Dendritic cell treated with granulocyte-macrophage colony-stimulating factor and Interleukin-4, amounts not matched to agents 40 ng/mL and 50 ng/mL, for 4 days (primary cell): ENCODE data around the gene MDH1B.
"Not testable (repeated sequence)": the region's sequence is repeated elsewhere in the genome, so short reads cannot be mapped to it uniquely, and the experiment has no call there.

Source experiments
- H3K27ac Mint-ChIP-seq: one replicate; pipeline ENCODE4 v1.8.0; 2022; ENCODE audit warnings: mild to moderate bottlenecking, mixed read lengths
- H3K27me3 Mint-ChIP-seq: one replicate; pipeline ENCODE4 v1.8.0; 2022; ENCODE audit warnings: mild to moderate bottlenecking, mixed read lengths
- H3K36me3 Mint-ChIP-seq: one replicate; pipeline ENCODE4 v1.8.0; 2022; ENCODE audit warnings: low read depth, mixed read lengths
- H3K4me1 Mint-ChIP-seq: one replicate; pipeline ENCODE4 v1.8.0; 2022; ENCODE audit warnings: low read depth, mixed read lengths
- H3K4me3 Mint-ChIP-seq: one replicate; pipeline ENCODE4 v1.8.0; 2022; ENCODE audit warnings: mild to moderate bottlenecking, moderate library complexity, mixed read lengths
- H3K9me3 Mint-ChIP-seq: one replicate; pipeline ENCODE4 v1.8.0; 2022; ENCODE audit warnings: mixed read lengths
- intact Hi-C: fragments of 100-400 bp; cut with micrococcal nuclease; formaldehyde crosslinking; loops from one replicate; pipeline ENCODE4 v1.15.0; 2022

The MDH1B gene

DNA sequence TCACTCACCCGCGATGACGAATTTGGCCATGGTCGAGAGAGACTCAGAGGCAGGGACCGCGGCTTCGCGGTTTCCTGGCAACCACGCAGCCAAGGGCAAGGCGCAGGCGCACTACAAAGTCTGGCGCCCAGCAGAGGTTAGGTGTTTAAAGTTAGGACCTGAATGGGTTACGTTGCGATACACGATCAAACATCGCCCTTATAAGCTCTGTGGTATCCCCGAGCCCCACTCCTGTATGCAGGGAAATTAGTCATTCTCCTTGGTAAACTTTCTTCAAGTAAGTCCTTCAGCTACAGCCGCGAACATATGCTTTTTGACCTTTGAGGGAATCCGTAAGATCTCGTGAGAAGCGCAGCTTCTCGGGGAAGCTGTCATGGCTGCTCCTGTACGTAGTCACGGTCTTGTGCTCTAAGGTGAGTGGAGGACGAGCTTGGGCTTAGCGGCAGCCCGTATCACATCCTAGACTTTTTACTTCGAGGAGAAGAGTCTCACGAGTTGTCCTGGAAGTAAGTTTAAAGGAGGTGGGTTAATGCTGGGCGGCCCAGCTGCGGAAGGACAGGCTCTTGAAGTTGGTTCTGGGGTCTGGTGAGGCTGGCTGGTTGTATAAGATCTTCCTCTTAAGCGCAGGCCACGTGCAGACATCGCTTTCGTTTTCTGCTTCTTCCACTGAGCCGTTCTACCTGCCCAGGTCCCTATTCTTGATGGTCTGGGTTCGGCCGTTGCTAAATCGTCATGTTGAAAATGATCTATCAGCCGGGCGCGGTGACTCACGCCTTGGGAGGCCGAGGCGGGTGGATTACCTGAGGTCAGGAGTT, at the start of gene MDH1B, which contains the start of gene FASTKD2:
Gene MDH1B, minus strand, starts transcription at position 87 of the 815 bp plus-strand sequence. Its CDS starts 57 bp downstream, at position 30.
Gene FASTKD2, plus strand, starts transcription at position 365 of the 815 bp plus-strand sequence. CDS start 1,088 bp downstream, outside the sequence.
- H3K9me3 Mint-ChIP-seq, result no peaks in the 10 kb centered on the region
- peak within 1 kb of the TSS; percentile 87 for H3K27ac Mint-ChIP-seq
- intact Hi-C loops, result no loop called here
- peaks cover 29% of the 10 kb centered on the region for H3K36me3 Mint-ChIP-seq
- H3K4me1 Mint-ChIP-seq, result peaks cover 22% of the 10 kb centered on the region
- H3K27me3 Mint-ChIP-seq, result peaks cover 3% of the 10 kb centered on the region
- peak within 1 kb of the TSS; percentile 85 for H3K4me3 Mint-ChIP-seq

DNA sequence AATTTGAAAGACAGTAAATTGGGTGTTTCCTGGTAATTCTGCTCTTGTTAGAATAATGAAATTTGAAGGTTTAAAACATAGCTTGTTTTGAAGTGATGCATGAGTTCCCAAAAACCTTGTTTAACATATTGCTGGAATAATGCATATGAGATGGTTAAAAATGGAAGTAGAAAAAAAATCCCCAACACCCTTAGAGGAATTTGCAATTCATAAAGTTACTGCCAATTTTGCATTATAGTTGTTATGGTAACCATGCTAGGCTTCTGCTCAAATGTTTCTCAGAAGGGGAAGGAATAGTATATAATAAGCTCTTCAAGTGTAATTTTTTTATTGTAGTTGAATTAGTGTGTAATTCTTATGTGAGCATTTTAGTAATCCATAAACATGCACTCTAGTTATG, 49.4 kb upstream of the MDH1B start:
- Mint-ChIP-seq H3K4me1 (peaks cover under 1% of the 10 kb centered on the region), H3K9me3 (no peaks in the 10 kb centered on the region), H3K36me3 (no peaks in the 10 kb centered on the region), H3K4me3 (no peak overlapping the region), H3K27ac (no peak overlapping the region), H3K27me3 (no peaks in the 10 kb centered on the region)
- intact Hi-C loops, result no loop called here

DNA sequence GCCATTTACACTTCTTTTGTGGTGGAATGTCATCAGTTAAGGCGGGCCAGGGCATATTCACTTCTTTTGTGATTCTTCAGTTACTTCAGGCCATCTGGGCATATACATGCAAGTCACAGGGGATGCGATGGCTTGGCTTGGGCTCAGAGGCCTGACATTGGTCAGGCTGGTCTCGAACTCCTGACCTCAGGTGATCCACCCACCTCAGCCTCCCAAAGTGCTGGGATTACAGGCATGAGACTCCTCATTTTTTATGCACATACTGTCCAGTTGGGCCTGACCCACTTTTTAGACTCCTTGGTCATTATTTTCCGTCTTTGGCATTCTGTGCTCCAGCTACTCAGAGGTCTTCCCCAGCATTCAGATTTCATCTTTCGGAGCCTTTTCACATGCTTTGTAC, 47.3 kb upstream of the MDH1B start:
- H3K9me3 Mint-ChIP-seq, H3K27ac Mint-ChIP-seq, H3K36me3 Mint-ChIP-seq, H3K27me3 Mint-ChIP-seq, intact Hi-C loops, H3K4me3 Mint-ChIP-seq: not testable (repeated sequence)
- H3K4me1 Mint-ChIP-seq, result peaks cover 13% of the 10 kb centered on the region

GRCh38 chr2:206807624-206808023, 42.5 kb upstream of the MDH1B start:
- not testable (repeated sequence) for H3K4me3 Mint-ChIP-seq, H3K27me3 Mint-ChIP-seq, H3K27ac Mint-ChIP-seq, H3K9me3 Mint-ChIP-seq, H3K36me3 Mint-ChIP-seq
- intact Hi-C loops, result loop anchor here (10.0 kb wide), 1 partner anchor 177 kb away; no protein-coding TSS in a partner anchor
- H3K4me1 Mint-ChIP-seq, result peaks cover 13% of the 10 kb centered on the region

- no peaks in the 10 kb centered on the region for H3K27me3 Mint-ChIP-seq
- H3K4me1 Mint-ChIP-seq, result peaks cover 13% of the 10 kb centered on the region
- intact Hi-C loops, result loop anchor here (10.0 kb wide), 1 partner anchor 179 kb away; no protein-coding TSS in a partner anchor
- no peak overlapping the region for H3K27ac Mint-ChIP-seq
- no peak overlapping the region for H3K4me3 Mint-ChIP-seq
- no peaks in the 10 kb centered on the region for H3K36me3 Mint-ChIP-seq
- H3K9me3 Mint-ChIP-seq, result no peaks in the 10 kb centered on the region
These were observed 40.9 kb upstream of the MDH1B start for GRCh38 chr2:206805887-206806607.

- Mint-ChIP-seq H3K36me3 (no peaks in the 10 kb centered on the region), H3K27ac (no peak overlapping the region)
These were observed 39.2 kb upstream of the MDH1B start for GRCh38 chr2:206804326-206804725.

GRCh38 chr2:206802654-206803514, 37.8 kb upstream of the MDH1B start:
- Mint-ChIP-seq H3K36me3 (no peaks in the 10 kb centered on the region), H3K4me1 (peaks cover 23% of the 10 kb centered on the region), H3K9me3 (no peaks in the 10 kb centered on the region), H3K27me3 (no peaks in the 10 kb centered on the region), H3K4me3 (no peak overlapping the region), H3K27ac (no peak overlapping the region)
- intact Hi-C loops, result loop anchor here (10.0 kb wide), 1 partner anchor 182 kb away; no protein-coding TSS in a partner anchor

More at GRCh38 chr2:206804326-206804725, 39.2 kb upstream of the MDH1B start:
- Mint-ChIP-seq H3K4me1 (peaks cover 24% of the 10 kb centered on the region), H3K27me3 (no peaks in the 10 kb centered on the region), H3K4me3 (no peak overlapping the region), H3K9me3 (no peaks in the 10 kb centered on the region)
- intact Hi-C loops, result loop anchor here (10.0 kb wide), 1 partner anchor 180 kb away; no protein-coding TSS in a partner anchor

GRCh38 chr2:206801418-206802189, 36.5 kb upstream of the MDH1B start:
- H3K36me3 Mint-ChIP-seq, result no peaks in the 10 kb centered on the region
- intact Hi-C loops, result loop anchor here (10.0 kb wide), 1 partner anchor 183 kb away; no protein-coding TSS in a partner anchor
- no peak overlapping the region for H3K4me3 Mint-ChIP-seq
- H3K27ac Mint-ChIP-seq, result no peak overlapping the region
- H3K4me1 Mint-ChIP-seq, result peaks cover 29% of the 10 kb centered on the region
- H3K27me3 Mint-ChIP-seq, result no peaks in the 10 kb centered on the region
- no peaks in the 10 kb centered on the region for H3K9me3 Mint-ChIP-seq

DNA sequence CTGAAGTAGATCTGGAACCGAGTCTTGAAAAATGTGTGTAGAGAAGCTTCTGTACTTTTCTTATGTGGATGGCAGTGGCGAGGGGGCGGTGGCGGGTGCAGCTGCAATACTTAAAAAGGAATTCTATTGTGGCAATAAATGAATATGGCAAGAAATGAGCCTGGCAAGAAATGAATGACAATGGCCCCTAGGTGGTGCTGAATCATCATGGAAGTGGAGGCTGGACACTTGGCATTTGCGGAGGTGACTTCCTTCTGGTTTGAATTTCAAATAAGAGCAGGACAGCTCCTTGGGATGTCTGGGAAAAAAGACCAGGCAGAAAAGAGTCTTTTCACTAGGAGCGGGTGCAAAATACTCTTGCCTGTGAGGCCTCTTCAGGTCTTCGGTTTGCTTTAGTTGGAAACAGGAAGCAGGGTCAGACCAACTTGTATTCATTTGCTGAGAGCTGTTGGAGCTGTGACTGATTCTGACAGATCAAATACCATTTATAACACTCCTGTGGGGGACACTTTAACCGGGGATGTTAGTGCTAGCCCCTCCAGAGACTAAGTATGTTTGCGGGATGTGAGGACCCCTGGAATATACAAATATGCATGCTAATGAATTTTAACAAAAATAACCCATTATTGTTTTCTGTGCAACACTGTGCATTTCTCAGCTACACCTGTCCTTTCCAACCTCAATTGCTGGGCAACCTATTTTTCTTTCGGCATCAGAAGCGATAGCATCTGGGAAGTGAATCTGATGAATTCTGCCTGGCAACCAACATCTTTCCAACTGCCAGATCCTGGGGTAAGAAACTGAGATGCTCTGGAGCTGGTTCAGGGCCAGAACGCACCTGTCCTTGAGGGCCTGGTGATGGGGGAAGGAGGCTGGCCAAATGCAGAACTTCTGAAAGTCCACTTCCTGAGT, 35.6 kb upstream of the MDH1B start:
- H3K9me3 Mint-ChIP-seq, result no peaks in the 10 kb centered on the region
- H3K36me3 Mint-ChIP-seq, result no peaks in the 10 kb centered on the region
- peaks cover 29% of the 10 kb centered on the region for H3K4me1 Mint-ChIP-seq
- H3K4me3 Mint-ChIP-seq, result peak overlapping the region; percentile 55
- no peaks in the 10 kb centered on the region for H3K27me3 Mint-ChIP-seq
- peak overlapping the region; percentile 20 for H3K27ac Mint-ChIP-seq
- intact Hi-C loops, result loop anchor here (1.0 to 10.0 kb wide), 2 partner anchors 184 to 674 kb away; no protein-coding TSS in a partner anchor

- intact Hi-C loops, result no loop called here
- H3K27ac Mint-ChIP-seq, result peak overlapping the region; percentile 66
- H3K27me3 Mint-ChIP-seq, result no peaks in the 10 kb centered on the region
- no peak overlapping the region for H3K4me3 Mint-ChIP-seq
- H3K9me3 Mint-ChIP-seq, result no peaks in the 10 kb centered on the region
- peaks cover 10% of the 10 kb centered on the region for H3K36me3 Mint-ChIP-seq
- H3K4me1 Mint-ChIP-seq, result peaks cover 29% of the 10 kb centered on the region
These were observed 34.0 kb upstream of the MDH1B start for GRCh38 chr2:206799083-206799482.

DNA sequence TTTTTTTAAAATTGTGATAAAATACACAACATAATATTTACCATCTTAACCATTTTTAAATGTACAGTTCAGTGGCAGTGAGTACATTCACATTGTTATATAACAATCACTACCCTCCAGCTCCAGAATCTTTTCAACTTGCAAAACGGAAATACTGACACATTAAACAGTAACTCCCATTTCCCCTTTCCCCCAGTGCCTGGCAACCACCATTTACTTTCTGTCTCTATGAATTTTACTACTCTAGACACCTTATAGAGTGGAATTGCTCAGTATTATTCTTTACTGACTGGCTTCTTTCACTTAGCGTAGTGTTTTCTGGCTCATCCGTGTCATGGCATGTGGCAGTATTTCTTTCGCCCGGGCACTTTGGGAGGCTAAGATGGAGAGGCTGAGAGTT, 32.9 kb upstream of the MDH1B start:
- Mint-ChIP-seq H3K36me3 (peaks cover 10% of the 10 kb centered on the region), H3K4me3 (no peak overlapping the region), H3K9me3 (no peaks in the 10 kb centered on the region), H3K4me1 (peaks cover 29% of the 10 kb centered on the region), H3K27me3 (no peaks in the 10 kb centered on the region), H3K27ac (no peak overlapping the region)
- intact Hi-C loops, result no loop called here

DNA sequence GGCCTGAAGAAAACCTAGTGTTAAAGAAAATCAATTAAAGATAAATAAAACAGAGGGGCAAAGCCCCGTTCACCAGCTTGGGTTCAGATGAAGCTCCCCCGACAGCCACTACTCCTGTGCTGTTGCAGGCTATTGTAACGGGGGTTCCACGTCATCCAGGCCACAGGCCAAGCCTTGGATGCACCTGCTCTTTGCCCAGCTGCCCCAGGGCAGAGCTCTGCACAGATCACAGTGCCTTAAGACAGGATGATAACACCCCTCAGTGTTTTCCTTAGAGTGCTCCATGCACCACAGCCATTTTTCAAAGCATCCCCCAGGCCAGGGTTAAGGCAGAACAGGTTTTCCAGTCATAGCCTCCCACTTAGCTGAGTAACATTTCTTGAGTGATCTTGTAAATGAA, 32.2 kb upstream of the MDH1B start:
- intact Hi-C loops, result no loop called here
- Mint-ChIP-seq H3K9me3 (no peaks in the 10 kb centered on the region), H3K4me1 (peaks cover 29% of the 10 kb centered on the region), H3K27ac (no peak overlapping the region), H3K27me3 (no peaks in the 10 kb centered on the region), H3K4me3 (no peak overlapping the region), H3K36me3 (peaks cover 16% of the 10 kb centered on the region)
